Measurements from ENCODE around the gene SEC16A.

Gene SEC16A

GRCh38 chr9:136517012-136517743 is 34.3 kb upstream of the SEC16A start:
- no peak for DNase-seq

- no peak for DNase-seq
These were observed 33.4 kb upstream of the SEC16A start for GRCh38 chr9:136516191-136516654.

- DNase-seq = no peak
These were observed 32.4 kb upstream of the SEC16A start for GRCh38 chr9:136515276-136515675.

- no peak for DNase-seq
These were observed 31.3 kb upstream of the SEC16A start for GRCh38 chr9:136514022-136514714.

- DNase-seq = no peak
These were observed 30.4 kb upstream of the SEC16A start for GRCh38 chr9:136513191-136513590.

- no peak for DNase-seq
These were observed 29.8 kb upstream of the SEC16A start for GRCh38 chr9:136512651-136513071.

GRCh38 chr9:136511670-136512592 is 29.1 kb upstream of the SEC16A start:
- no peak for DNase-seq

- no peak for DNase-seq
These were observed 28.4 kb upstream of the SEC16A start for GRCh38 chr9:136511144-136511669.

GRCh38 chr9:136510561-136510960 is 27.7 kb upstream of the SEC16A start:
- DNase-seq = no peak

- no peak for DNase-seq
These were observed 26.7 kb upstream of the SEC16A start for GRCh38 chr9:136509549-136509948.

GRCh38 chr9:136508729-136509500 is 26.1 kb upstream of the SEC16A start:
- DNase-seq = no peak

- DNase-seq = no peak
These were observed 25.1 kb upstream of the SEC16A start for GRCh38 chr9:136507992-136508375.

GRCh38 chr9:136507221-136507991 is 24.6 kb upstream of the SEC16A start:
- DNase-seq = no peak

GRCh38 chr9:136506425-136506824 is 23.6 kb upstream of the SEC16A start:
- DNase-seq = no peak

- no peak for DNase-seq
These were observed 22.9 kb upstream of the SEC16A start for GRCh38 chr9:136505406-136506403.

GRCh38 chr9:136504512-136505348 is 21.9 kb upstream of the SEC16A start:
- no peak for DNase-seq

- DNase-seq = no peak
These were observed 20.2 kb upstream of the SEC16A start for GRCh38 chr9:136502940-136503550.

GRCh38 chr9:136502196-136502595 is 19.4 kb upstream of the SEC16A start:
- no peak for DNase-seq

GRCh38 chr9:136501686-136502085 is 18.8 kb upstream of the SEC16A start:
- DNase-seq = no peak
